K562 (cell line): ENCODE results near the gene OGDH. TPM values are rescaled to one million over a fixed set of nuclear protein-coding genes. Genes with fewer than 3 reads are reported as not detected.

ENCODE experiments used
- ATAC-seq: fragments of 200-7000 bp; cut with Tn5 transposase; 3 replicates; pipeline ENCODE4 v1.9.1; 2020; ENCODE audit warnings: moderate library complexity
- BruUV-seq: library from RNA; stranded (reverse); fragments of 400-500 nt; replicated peaks from 2 replicates; lab custom pipeline; 2021; lab: Mats Ljungman, UMichigan
- CTCF ChIA-PET: fragments of 300-600 bp; formaldehyde crosslinking; extraction: SDS; loops from one replicate; lab custom pipeline; 2021; ENCODE audit warnings: low intra/inter-chr PET ratio; lab: Yijun Ruan, JAX
- POLR2A ChIA-PET: fragments of 300-600, 350-650 bp; sonication (Branson Sonifier 250); formaldehyde crosslinking; extraction: SDS; loops from one replicate; lab custom pipeline; 2021; ENCODE audit warnings: antibody characterized with exemption, inconsistent platforms; lab: Yijun Ruan, JAX
- DNase-seq, 4 experiments: peaks; one replicate each; pipeline versions ENCODE4 v3.0.0 to v3.0.0-alpha.2; 2011 to 2018; ENCODE audit warnings: low spot score in 3 of 4, mixed read lengths in 3 of 4; ENCODE audit errors: extremely low read depth in 1 of 4
- FAIRE-seq: peaks from 2 replicates; lab custom pipeline; 2011; peaks lifted over from hg19 to GRCh38; lab: Jason Lieb, UNC
- H2AFZ ChIP-seq: 2 replicates; pipeline ENCODE4 v1.6.0; 2011; ENCODE audit warnings: low read depth, low read length, control low read depth, inconsistent platforms
- H3K27ac ChIP-seq: fragments of 200-600 bp; 3 replicates; pipeline ENCODE4 v1.8.0; 2011; ENCODE audit warnings: low read depth, mild to moderate bottlenecking, control low read depth, inconsistent platforms, low read length, moderate library complexity, mixed read lengths; ENCODE audit errors: extremely low read depth
- H3K27me3 ChIP-seq, 2 experiments: fragments of 300-600 bp in 1 of 2; 2 replicates in 1 of 2; 3 replicates in 1 of 2; pipeline versions ENCODE4 v1.6.0 to v1.8.0; 2011; ENCODE audit warnings: inconsistent platforms in 2 of 2, low read length in 2 of 2, mild to moderate bottlenecking in 1 of 2, mixed read lengths in 1 of 2, moderate library complexity in 1 of 2; ENCODE audit not compliant: control insufficient read depth in 2 of 2, insufficient read depth in 2 of 2
- H3K36me3 ChIP-seq: fragments of 300-600 bp; 3 replicates; pipeline ENCODE4 v1.8.0; 2011; ENCODE audit warnings: mild to moderate bottlenecking, low read length, inconsistent platforms; ENCODE audit not compliant: control insufficient read depth, insufficient read depth
- H3K4me1 ChIP-seq, 2 experiments: fragments of 200-600 bp in 1 of 2; replicated peaks in 1 of 2; 2 replicates in 1 of 2; 3 replicates in 1 of 2; pipeline versions ENCODE4 v1.5.1 to v1.8.0; 2011; ENCODE audit warnings: inconsistent platforms in 2 of 2, low read length in 2 of 2, mild to moderate bottlenecking in 1 of 2, mixed read lengths in 1 of 2, moderate library complexity in 1 of 2; ENCODE audit not compliant: control insufficient read depth in 2 of 2, insufficient read depth in 2 of 2
- H3K4me2 ChIP-seq: 2 replicates; pipeline ENCODE4 v1.6.1; 2011; ENCODE audit warnings: low read length, control low read depth, inconsistent platforms, mixed read lengths; ENCODE audit not compliant: insufficient read depth
- H3K4me3 ChIP-seq: fragments of 200-600 bp; sonication (generic), shearing (Covaris generic); 2 replicates; pipeline ENCODE4 v1.5.1; 2016; ENCODE audit warnings: control low read depth, inconsistent platforms
- H3K79me2 ChIP-seq: fragments of 200-600 bp; 3 replicates; pipeline ENCODE4 v1.8.0; 2011; ENCODE audit warnings: low read length, inconsistent platforms; ENCODE audit not compliant: control insufficient read depth, insufficient read depth
- H3K9ac ChIP-seq, 2 experiments: 2 replicates each; pipeline versions ENCODE4 v1.6.0 to v1.6.1; 2011; ENCODE audit warnings: low read depth in 2 of 2, low read length in 2 of 2, control low read depth in 1 of 2, inconsistent platforms in 1 of 2, mild to moderate bottlenecking in 1 of 2, mixed read lengths in 1 of 2; ENCODE audit not compliant: insufficient read depth in 1 of 2
- H3K9me1 ChIP-seq: one replicate; pipeline ENCODE4 v1.6.0; 2011; ENCODE audit warnings: inconsistent platforms, mild to moderate bottlenecking, low read length, moderate library complexity; ENCODE audit not compliant: control insufficient read depth, insufficient read depth
- H3K9me3 ChIP-seq: replicated peaks from 2 replicates; pipeline ENCODE4 v1.5.1; 2011; ENCODE audit warnings: low read depth, low read length, inconsistent platforms; ENCODE audit not compliant: control insufficient read depth, insufficient read depth
- H4K20me1 ChIP-seq: replicated peaks from 2 replicates; pipeline ENCODE4 v1.6.1; 2011; ENCODE audit warnings: low read length, inconsistent platforms, mixed read lengths; ENCODE audit not compliant: control insufficient read depth, insufficient read depth
- CHD1 ChIP-seq: fragments of 200-600 bp; sonication (generic); IDR thresholded peaks from one replicate; pipeline ENCODE4 v1.6.1; 2012; ENCODE audit warnings: mild to moderate bottlenecking, moderate library complexity, low read length, inconsistent platforms
- CREB1 ChIP-seq, 2 experiments: sonication (generic) in 1 of 2; formaldehyde crosslinking in 1 of 2; IDR thresholded peaks; 2 replicates each; pipeline versions ENCODE4 v1.6.1 to v1.8.0; 2012 to 2022; ENCODE audit warnings: inconsistent platforms in 1 of 2, mild to moderate bottlenecking in 1 of 2, missing genetic modification reagents in 1 of 2, moderate library complexity in 1 of 2
- E4F1 ChIP-seq: fragments of 250-450 bp; sonication (Bioruptor Pico); IDR thresholded peaks from 2 replicates; pipeline ENCODE4 v1.5.0; 2021; ENCODE audit warnings: mild to moderate bottlenecking, borderline replicate concordance
- ETV5 ChIP-seq: sonication (generic); formaldehyde crosslinking; IDR thresholded peaks from 2 replicates; pipeline ENCODE4 v1.4.0; 2020; ENCODE audit warnings: low read depth, mild to moderate bottlenecking, missing genetic modification reagents
- MTA2 ChIP-seq: fragments of 450-650 bp; IDR thresholded peaks from 2 replicates; pipeline ENCODE4 v1.6.1; 2016; ENCODE audit warnings: low read depth
- PRPF4 ChIP-seq: fragments of 200-400 bp; formaldehyde crosslinking; IDR thresholded peaks from one replicate; pipeline ENCODE4 v1.6.1; 2017; ENCODE audit warnings: low read length, low read depth, mild to moderate bottlenecking; ENCODE audit not compliant: insufficient read depth, poor library complexity, severe bottlenecking
- SMARCE1 ChIP-seq: fragments of 450-650 bp; IDR thresholded peaks from 2 replicates; pipeline ENCODE4 v1.7.1; 2016; ENCODE audit warnings: mild to moderate bottlenecking
- SP2 ChIP-seq: IDR thresholded peaks from 2 replicates; pipeline ENCODE4 v1.6.1; 2011; ENCODE audit warnings: mild to moderate bottlenecking, low read depth, low read length, moderate library complexity; ENCODE audit not compliant: poor library complexity, severe bottlenecking; ENCODE audit errors: extremely low read depth
- TOE1 ChIP-seq, 2 experiments: fragments of 450-650 bp in 1 of 2; sonication (generic) in 1 of 2; formaldehyde crosslinking in 1 of 2; IDR thresholded peaks; 2 replicates each; pipeline versions ENCODE4 v1.7.1 to v1.8.0; 2016 to 2022; ENCODE audit warnings: borderline replicate concordance in 2 of 2, mild to moderate bottlenecking in 2 of 2, antibody characterized with exemption in 1 of 2, inconsistent platforms in 1 of 2, low read depth in 1 of 2, missing genetic modification reagents in 1 of 2, moderate library complexity in 1 of 2
- ZBED1 ChIP-seq: IDR thresholded peaks from 2 replicates; pipeline ENCODE4 v1.6.1; 2014
- WGBS: fragments of 100-300 bp; shearing (Covaris generic); methylation state at CpG from one replicate; pipeline ENCODE4 v1.1.6; 2016; ENCODE audit warnings: low coverage, mixed read lengths; ENCODE audit not compliant: insufficient coverage; ENCODE audit errors: missing lambda C conversion rate; 5-methylcytosine and 5-hydroxymethylcytosine counted together
- in situ Hi-C: fragments of 300-500 bp; cut with MboI; formaldehyde crosslinking; loops from 4 replicates; pipeline ENCODE4 v1.15.0; 2018; ENCODE audit warnings: inconsistent platforms, mixed read lengths
- intact Hi-C: fragments of 100-400 bp; cut with micrococcal nuclease; formaldehyde crosslinking; loops from 2 replicates; pipeline ENCODE4 v1.14.2; 2022
- polyA plus RNA-seq, 8 experiments: library from polyadenylated mRNA; depleted of rRNA in 4 of 8; stranded (reverse) in 5 of 8; unstranded in 3 of 8; fragments of >200 nt; fragmentation: Nextera tagmentation in 2 of 8; fragmentation: Illumina TruSeq in 1 of 8; extraction: Ambion mirVana in 2 of 8; extraction: Trizol in 1 of 8; gene quantifications; 2 replicates each; pipeline versions ENCODE4 v1.2.1 to v1.2.3, GENCODE V29; 2011 to 2014; ENCODE audit warnings: inconsistent platforms in 1 of 8, missing spikeins in 1 of 8
- total RNA-seq, 7 experiments: library from RNA; depleted of rRNA in 6 of 7; stranded (reverse); fragments of >200 nt in 6 of 7; fragmentation: Illumina TruSeq in 2 of 7; extraction: Trizol in 2 of 7; gene quantifications; 2 replicates each; pipeline versions ENCODE4 v1.2.1 to v1.2.3, GENCODE V29; 2011 to 2021; ENCODE audit warnings: low replicate concordance in 1 of 7

Gene OGDH
- total and polyA plus RNA-seq, 9 of the 15 experiments (the other 6 are each of a cell fraction or from before 2014, with no cell fraction given) = 3.1 to 80.3 (median 23.5) TPM

- no peak for TF ChIP-seq E4F1
- no peak for TF ChIP-seq MTA2
- no peak for TF ChIP-seq TOE1 (IDR thresholded peaks at IDR 0.05; ENCODE audit: borderline replicate concordance)
- TF ChIP-seq TOE1 (CRISPR knock-in tag; IDR thresholded peaks at IDR 0.05; ENCODE audit: borderline replicate concordance, low read depth) = no peak
These were observed 20.2 kb downstream of the OGDH start (continued) for GRCh38 chr7:44626620-44627019.

GRCh38 chr7:44629829-44630522 lies 23.5 kb downstream of the OGDH start:
- no peak overlapping the region for H3K9ac ChIP-seq
- intact Hi-C loops (no loop called here), in situ Hi-C loops (no loop called here)
- no peak for ATAC-seq
- ChIA-PET POLR2A (interaction anchor here (0.7 to 1.3 kb wide), 2 partner anchors 12 to 23 kb away, joined by 3 read pairs; no protein-coding TSS in a partner anchor), CTCF (no interaction called here)
- FAIRE-seq = no peak
- H3K27me3 ChIP-seq = no peaks in the 10 kb centered on the region
- 77% methylated on average over 13 of the region's 13 CpGs for WGBS
- peaks cover 9 to 19% of the 10 kb centered on the region in 2 experiments for H3K4me1 ChIP-seq
- peaks cover 20% of the 10 kb centered on the region for H3K79me2 ChIP-seq
- no peak overlapping the region for H2AFZ ChIP-seq
- peaks cover 53% of the 10 kb centered on the region for H3K36me3 ChIP-seq
- BruUV-seq = no TSS peak
- DNase-seq = no peak
- no peaks in the 10 kb centered on the region for H3K9me1 ChIP-seq
- H3K4me2 ChIP-seq = no peak overlapping the region
- peaks cover 6% of the 10 kb centered on the region; the same call in 1 of the 2 replicates for H4K20me1 ChIP-seq
- no peak for TF ChIP-seq CREB1 (IDR thresholded peaks at IDR 0.05)
- no peak for TF ChIP-seq CREB1 (CRISPR knock-in tag; IDR thresholded peaks at IDR 0.05)
- TF ChIP-seq ETV5 = no peak
- no peak for TF ChIP-seq PRPF4
- no peak for TF ChIP-seq SMARCE1
- no peak for TF ChIP-seq SP2
- no peak for TF ChIP-seq ZBED1
- no peak for TF ChIP-seq CHD1
- H3K27ac ChIP-seq = no peak overlapping the region
- H3K9me3 ChIP-seq = no peaks in the 10 kb centered on the region
- H3K4me3 ChIP-seq = no peak overlapping the region
